ENCODE measurements around the gene NOTUM. TPM values are rescaled to one million over a fixed set of nuclear protein-coding genes. Genes with fewer than 3 reads are reported as not detected.

Gene NOTUM
- total and polyA plus RNA-seq, 2 experiments from 2014 or later, result 0.29 to 1.6 TPM

DNA sequence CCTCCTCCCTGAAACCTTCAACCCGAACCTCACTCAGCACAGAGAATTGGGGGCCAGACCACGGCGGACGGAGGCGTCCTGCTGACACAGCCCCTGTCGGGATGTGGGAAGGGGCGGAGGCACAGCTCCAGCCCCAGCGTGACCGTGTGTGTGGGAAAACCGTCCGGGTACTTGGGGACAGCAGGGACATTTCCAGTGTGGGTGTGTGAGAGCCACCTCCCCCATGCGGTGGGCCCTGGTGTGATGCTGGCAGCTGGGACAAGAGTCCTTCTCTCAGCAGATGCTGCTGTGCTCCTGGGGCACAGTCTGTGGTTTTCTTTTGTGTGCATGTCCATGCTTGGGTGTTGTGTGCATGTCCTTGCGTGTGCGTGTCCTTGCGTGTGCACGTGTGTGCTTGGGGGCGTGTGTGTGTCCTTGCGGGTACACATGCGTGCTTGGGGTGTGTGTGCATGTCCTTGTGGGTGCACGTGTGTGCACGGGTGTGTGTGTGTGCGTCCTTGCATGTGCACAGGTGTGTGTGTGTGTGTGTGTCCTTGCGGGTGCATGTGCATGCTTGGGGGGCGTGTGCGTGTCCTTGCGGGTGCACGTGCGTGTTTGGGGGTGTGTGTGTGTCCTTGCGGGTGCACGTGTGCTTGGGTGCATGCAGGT lies 44.8 kb upstream of the NOTUM start:
- H3K4me2 ChIP-seq, result no peak overlapping the region
- no peaks in the 10 kb centered on the region for H3K4me1 ChIP-seq (ENCODE audit: insufficient read depth)
- H3K36me3 ChIP-seq (ENCODE audit: insufficient read depth), result no peaks in the 10 kb centered on the region
- H3K4me3 ChIP-seq, result no peak overlapping the region
- 0 out of 2 replicates have a peak, but pooled peaks cover 2% of the 10 kb centered on the region for H4K20me1 ChIP-seq (replicated peaks; ENCODE audit: insufficient read depth)
- no peaks in the 10 kb centered on the region for H3K79me2 ChIP-seq (replicated peaks; ENCODE audit: insufficient read depth)
- TF ChIP-seq, protein P1, sequence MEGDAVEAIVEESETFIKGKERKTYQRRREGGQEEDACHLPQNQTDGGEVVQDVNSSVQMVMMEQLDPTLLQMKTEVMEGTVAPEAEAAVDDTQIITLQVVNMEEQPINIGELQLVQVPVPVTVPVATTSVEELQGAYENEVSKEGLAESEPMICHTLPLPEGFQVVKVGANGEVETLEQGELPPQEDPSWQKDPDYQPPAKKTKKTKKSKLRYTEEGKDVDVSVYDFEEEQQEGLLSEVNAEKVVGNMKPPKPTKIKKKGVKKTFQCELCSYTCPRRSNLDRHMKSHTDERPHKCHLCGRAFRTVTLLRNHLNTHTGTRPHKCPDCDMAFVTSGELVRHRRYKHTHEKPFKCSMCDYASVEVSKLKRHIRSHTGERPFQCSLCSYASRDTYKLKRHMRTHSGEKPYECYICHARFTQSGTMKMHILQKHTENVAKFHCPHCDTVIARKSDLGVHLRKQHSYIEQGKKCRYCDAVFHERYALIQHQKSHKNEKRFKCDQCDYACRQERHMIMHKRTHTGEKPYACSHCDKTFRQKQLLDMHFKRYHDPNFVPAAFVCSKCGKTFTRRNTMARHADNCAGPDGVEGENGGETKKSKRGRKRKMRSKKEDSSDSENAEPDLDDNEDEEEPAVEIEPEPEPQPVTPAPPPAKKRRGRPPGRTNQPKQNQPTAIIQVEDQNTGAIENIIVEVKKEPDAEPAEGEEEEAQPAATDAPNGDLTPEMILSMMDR (conservative IDR thresholded peaks at IDR 0.05; ENCODE audit: low read depth in 2 of 2), result no peak
- TF ChIP-seq, protein P2, sequence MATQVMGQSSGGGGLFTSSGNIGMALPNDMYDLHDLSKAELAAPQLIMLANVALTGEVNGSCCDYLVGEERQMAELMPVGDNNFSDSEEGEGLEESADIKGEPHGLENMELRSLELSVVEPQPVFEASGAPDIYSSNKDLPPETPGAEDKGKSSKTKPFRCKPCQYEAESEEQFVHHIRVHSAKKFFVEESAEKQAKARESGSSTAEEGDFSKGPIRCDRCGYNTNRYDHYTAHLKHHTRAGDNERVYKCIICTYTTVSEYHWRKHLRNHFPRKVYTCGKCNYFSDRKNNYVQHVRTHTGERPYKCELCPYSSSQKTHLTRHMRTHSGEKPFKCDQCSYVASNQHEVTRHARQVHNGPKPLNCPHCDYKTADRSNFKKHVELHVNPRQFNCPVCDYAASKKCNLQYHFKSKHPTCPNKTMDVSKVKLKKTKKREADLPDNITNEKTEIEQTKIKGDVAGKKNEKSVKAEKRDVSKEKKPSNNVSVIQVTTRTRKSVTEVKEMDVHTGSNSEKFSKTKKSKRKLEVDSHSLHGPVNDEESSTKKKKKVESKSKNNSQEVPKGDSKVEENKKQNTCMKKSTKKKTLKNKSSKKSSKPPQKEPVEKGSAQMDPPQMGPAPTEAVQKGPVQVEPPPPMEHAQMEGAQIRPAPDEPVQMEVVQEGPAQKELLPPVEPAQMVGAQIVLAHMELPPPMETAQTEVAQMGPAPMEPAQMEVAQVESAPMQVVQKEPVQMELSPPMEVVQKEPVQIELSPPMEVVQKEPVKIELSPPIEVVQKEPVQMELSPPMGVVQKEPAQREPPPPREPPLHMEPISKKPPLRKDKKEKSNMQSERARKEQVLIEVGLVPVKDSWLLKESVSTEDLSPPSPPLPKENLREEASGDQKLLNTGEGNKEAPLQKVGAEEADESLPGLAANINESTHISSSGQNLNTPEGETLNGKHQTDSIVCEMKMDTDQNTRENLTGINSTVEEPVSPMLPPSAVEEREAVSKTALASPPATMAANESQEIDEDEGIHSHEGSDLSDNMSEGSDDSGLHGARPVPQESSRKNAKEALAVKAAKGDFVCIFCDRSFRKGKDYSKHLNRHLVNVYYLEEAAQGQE (IDR thresholded peaks at IDR 0.05; ENCODE audit: unreplicated experiment), result no peak
- TF ChIP-seq, protein P3, sequence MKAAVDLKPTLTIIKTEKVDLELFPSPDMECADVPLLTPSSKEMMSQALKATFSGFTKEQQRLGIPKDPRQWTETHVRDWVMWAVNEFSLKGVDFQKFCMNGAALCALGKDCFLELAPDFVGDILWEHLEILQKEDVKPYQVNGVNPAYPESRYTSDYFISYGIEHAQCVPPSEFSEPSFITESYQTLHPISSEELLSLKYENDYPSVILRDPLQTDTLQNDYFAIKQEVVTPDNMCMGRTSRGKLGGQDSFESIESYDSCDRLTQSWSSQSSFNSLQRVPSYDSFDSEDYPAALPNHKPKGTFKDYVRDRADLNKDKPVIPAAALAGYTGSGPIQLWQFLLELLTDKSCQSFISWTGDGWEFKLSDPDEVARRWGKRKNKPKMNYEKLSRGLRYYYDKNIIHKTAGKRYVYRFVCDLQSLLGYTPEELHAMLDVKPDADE (IDR thresholded peaks at IDR 0.05), result no peak
- TF ChIP-seq EZH2phosphoT487 (IDR thresholded peaks at IDR 0.05; ENCODE audit: unreplicated experiment) (no peak), STAT1 (IDR thresholded peaks at IDR 0.05; ENCODE audit: unreplicated experiment) (no peak), POLR2AphosphoS5 (IDR thresholded peaks at IDR 0.05; ENCODE audit: low read depth) (no peak), JUNB (IDR thresholded peaks at IDR 0.05; ENCODE audit: unreplicated experiment) (no peak)
- H3K27me3 Mint-ChIP-seq (ENCODE audit: insufficient read depth, low read depth, poor library complexity), result peaks cover 14% of the 10 kb centered on the region
- no peak overlapping the region for H2AFZ ChIP-seq
- H3K9me2 ChIP-seq (ENCODE audit: insufficient read depth), result no peaks in the 10 kb centered on the region
- H3K9me3 Mint-ChIP-seq, result no peaks in the 10 kb centered on the region
- no peak overlapping the region; the same call in 2 of the 3 replicates for H3K4me3 Mint-ChIP-seq
- 0 out of 2 replicates have a peak, but pooled peaks cover 2% of the 10 kb centered on the region for H3F3A ChIP-seq (replicated peaks; ENCODE audit: low read depth)
- H3K36me3 Mint-ChIP-seq (ENCODE audit: low read depth), result no peaks in the 10 kb centered on the region
- no peaks in the 10 kb centered on the region for H3K4me1 Mint-ChIP-seq
- H3K27ac Mint-ChIP-seq, result no peak overlapping the region; the same call in 1 of the 2 replicates
- no peak overlapping the region for H3K27ac ChIP-seq (ENCODE audit: low read depth)
- DNase-seq (ENCODE audit: low spot score) (no peak), ATAC-seq (no peak)
- no peaks in the 10 kb centered on the region for H3K27me3 ChIP-seq (ENCODE audit: insufficient read depth)

All from GM23338 (cell line).